ENCODE results near the gene DDX3X.
A peak's percentile ranks its signal among the peaks of the same experiment; 100 is the strongest.
"Not testable (repeated sequence)": the region's sequence is repeated elsewhere in the genome, so short reads cannot be mapped to it uniquely, and the experiment has no call there.

The DDX3X gene

GRCh38 chrX:41351923-41352322 lies 18.0 kb downstream of the DDX3X start:
- no peak for DNase-seq (ENCODE audit: extremely low spot score)
- TF ChIP-seq, protein P1, sequence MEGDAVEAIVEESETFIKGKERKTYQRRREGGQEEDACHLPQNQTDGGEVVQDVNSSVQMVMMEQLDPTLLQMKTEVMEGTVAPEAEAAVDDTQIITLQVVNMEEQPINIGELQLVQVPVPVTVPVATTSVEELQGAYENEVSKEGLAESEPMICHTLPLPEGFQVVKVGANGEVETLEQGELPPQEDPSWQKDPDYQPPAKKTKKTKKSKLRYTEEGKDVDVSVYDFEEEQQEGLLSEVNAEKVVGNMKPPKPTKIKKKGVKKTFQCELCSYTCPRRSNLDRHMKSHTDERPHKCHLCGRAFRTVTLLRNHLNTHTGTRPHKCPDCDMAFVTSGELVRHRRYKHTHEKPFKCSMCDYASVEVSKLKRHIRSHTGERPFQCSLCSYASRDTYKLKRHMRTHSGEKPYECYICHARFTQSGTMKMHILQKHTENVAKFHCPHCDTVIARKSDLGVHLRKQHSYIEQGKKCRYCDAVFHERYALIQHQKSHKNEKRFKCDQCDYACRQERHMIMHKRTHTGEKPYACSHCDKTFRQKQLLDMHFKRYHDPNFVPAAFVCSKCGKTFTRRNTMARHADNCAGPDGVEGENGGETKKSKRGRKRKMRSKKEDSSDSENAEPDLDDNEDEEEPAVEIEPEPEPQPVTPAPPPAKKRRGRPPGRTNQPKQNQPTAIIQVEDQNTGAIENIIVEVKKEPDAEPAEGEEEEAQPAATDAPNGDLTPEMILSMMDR (IDR thresholded peaks at IDR 0.05; ENCODE audit: control extremely low read depth, extremely low read depth, low read depth, missing control alignments): no peak
- ChIA-PET POLR2A (interaction anchor here (1.4 kb wide), 1 partner anchor 17 kb away, joined by 3 read pairs; no protein-coding TSS in a partner anchor), CTCF (interaction anchor here (1.3 kb wide), 1 partner anchor 91 kb away, joined by 3 read pairs; no protein-coding TSS in a partner anchor)

DNA sequence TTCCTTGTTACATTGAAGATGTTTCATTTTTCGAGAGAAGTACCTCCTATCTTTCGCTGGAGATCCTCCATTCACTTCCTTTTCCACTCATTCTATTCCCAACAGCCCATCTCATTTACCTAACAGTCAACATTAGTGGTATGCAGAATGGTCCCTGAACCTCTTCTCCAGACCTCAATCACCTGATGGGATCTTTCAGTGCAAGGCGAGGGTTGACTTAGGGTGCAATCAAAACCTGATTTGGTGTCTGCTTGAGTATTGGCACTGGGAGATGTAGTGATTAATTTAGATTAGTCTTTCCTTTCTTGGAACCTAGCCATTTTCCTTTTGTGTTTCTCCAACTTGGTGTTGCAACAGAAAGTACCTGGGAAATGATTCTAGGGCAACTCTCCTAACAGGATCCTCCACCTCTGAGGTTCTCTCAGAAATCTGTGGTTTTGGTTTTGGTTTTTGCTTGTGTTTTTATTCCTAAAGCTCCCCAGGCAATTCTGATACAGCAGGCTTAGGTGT lies 18.4 kb downstream of the DDX3X start:
- no peak for DNase-seq (ENCODE audit: extremely low spot score)
- TF ChIP-seq, protein P1 (IDR thresholded peaks at IDR 0.05; ENCODE audit: control extremely low read depth, extremely low read depth, low read depth, missing control alignments): no peak
- POLR2A ChIA-PET: interaction anchor here (0.7 to 1.5 kb wide), 3 partner anchors 9 to 481 kb away, joined by 3 to 5 read pairs (median 3); no protein-coding TSS in a partner anchor
- CTCF ChIA-PET: no interaction called here

- POLR2A ChIA-PET: interaction anchor here (1.5 kb wide), 1 partner anchor 11 kb away, joined by 3 read pairs; no protein-coding TSS in a partner anchor
- CTCF ChIA-PET: interaction anchor here (1.3 kb wide), 1 partner anchor 13 kb away, joined by 3 read pairs; no protein-coding TSS in a partner anchor
- TF ChIP-seq, protein P1 (IDR thresholded peaks at IDR 0.05; ENCODE audit: control extremely low read depth, extremely low read depth, low read depth, missing control alignments): no peak
- no peak for DNase-seq (ENCODE audit: extremely low spot score)
Measured at GRCh38 chrX:41353985-41354384, 20.0 kb downstream of the DDX3X start.

GRCh38 chrX:41369152-41369551 lies 35.2 kb downstream of the DDX3X start:
- TF ChIP-seq, protein P1 (IDR thresholded peaks at IDR 0.05; ENCODE audit: control extremely low read depth, extremely low read depth, low read depth, missing control alignments): no peak
- ChIA-PET POLR2A (no interaction called here), CTCF (no interaction called here)
- DNase-seq (ENCODE audit: extremely low spot score): no peak

DNA sequence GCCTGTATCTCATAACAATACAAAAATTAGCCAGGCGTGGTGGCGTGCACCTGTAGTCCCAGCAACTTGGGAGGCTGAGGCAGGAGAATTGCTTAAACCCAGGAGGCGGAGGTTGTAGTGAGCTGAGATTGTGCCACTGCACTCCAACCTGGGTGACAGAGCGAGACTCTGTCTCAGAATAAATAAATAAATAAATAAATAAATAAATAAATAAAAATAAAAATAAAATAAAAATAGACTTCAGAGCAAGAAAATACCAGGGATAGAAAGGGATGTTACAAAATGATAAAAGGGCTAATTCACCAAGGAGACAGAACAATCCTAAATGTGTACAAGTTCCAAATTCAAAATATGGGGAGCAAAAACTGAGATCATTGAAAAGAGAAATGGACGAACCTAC lies 37.6 kb downstream of the DDX3X start:
- DNase-seq (ENCODE audit: extremely low spot score); CTCF ChIA-PET; POLR2A ChIA-PET: not testable (repeated sequence)

DNA sequence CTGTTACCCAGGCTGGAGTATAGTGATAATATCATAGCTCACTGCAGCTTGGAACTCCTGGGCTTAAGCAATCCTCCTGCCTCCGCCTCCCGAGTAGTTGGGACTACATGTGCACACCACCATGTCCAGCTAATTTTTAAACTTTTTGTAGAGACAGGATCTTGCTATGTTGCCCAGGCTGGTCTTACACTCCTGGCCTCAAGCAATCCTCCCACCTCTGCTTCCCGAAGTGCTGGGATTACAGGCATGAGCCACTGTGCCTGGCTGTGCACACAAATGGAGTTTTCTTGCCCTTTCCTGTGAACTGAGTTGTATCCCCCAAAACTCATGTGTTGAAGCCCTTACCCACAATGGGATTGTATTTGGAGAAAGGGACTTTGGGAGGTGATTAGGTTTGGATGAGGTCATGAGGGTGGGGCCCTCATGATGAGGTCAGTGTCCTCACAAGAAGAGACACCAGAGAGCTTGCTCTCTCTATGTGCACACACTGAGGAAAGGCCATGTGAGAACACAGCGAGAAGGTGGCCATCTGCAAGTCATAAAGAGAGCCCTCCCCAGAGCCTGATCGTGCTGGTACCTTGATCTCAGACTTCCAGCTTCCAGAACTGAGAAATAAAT lies 40.1 kb downstream of the DDX3X start:
- CTCF ChIA-PET: interaction anchor here (1.4 kb wide), 1 partner anchor 12 kb away, joined by 3 read pairs; no protein-coding TSS in a partner anchor
- DNase-seq (ENCODE audit: extremely low spot score): no peak
- TF ChIP-seq, protein P1 (IDR thresholded peaks at IDR 0.05; ENCODE audit: control extremely low read depth, extremely low read depth, low read depth, missing control alignments): no peak
- POLR2A ChIA-PET: no interaction called here

- POLR2A ChIA-PET: no interaction called here
- TF ChIP-seq, protein P1 (IDR thresholded peaks at IDR 0.05; ENCODE audit: control extremely low read depth, extremely low read depth, low read depth, missing control alignments): no peak
- peak; percentile 52 for DNase-seq (ENCODE audit: extremely low spot score)
- CTCF ChIA-PET: no interaction called here
Measured at GRCh38 chrX:41377624-41378023, 43.7 kb downstream of the DDX3X start.

Measured in GM10248 (cell line).